Activated CD8-positive, alpha-beta T cell treated with anti-CD3 and anti-CD28 coated beads, Interleukin-2, amount 10 ng/mL, durations not matched to agents 7 days and 5 days (primary cell): ENCODE results near the gene AFF4. TPM values are rescaled to one million over a fixed set of nuclear protein-coding genes. Genes with fewer than 3 reads are reported as not detected.

Experiments
- ATAC-seq: fragments of 150-1000 bp; cut with Tn5 transposase; one replicate; pipeline ENCODE4 v1.10.0; 2021; ENCODE audit warnings: moderate library complexity
- CTCF ChIA-PET: fragments of 350-600 bp; sonication (Branson Sonifier 250); formaldehyde crosslinking; loops from one replicate; lab custom pipeline; 2021; ENCODE audit warnings: antibody characterized with exemption; lab: Charles Lee
- POLR2A ChIA-PET: fragments of 350-600 bp; sonication (Branson Sonifier 250); formaldehyde crosslinking; loops from one replicate; lab custom pipeline; 2021; ENCODE audit warnings: antibody characterized with exemption; lab: Charles Lee
- DNase-seq: peaks from one replicate; pipeline ENCODE4 v3.0.0-alpha.2; 2020
- H3K27ac Mint-ChIP-seq: one replicate; pipeline ENCODE4 v1.8.0; 2021; ENCODE audit warnings: mild to moderate bottlenecking, mixed read lengths
- H3K27me3 Mint-ChIP-seq: one replicate; pipeline ENCODE4 v1.8.0; 2021; ENCODE audit warnings: low read depth, mixed read lengths
- H3K36me3 Mint-ChIP-seq: one replicate; pipeline ENCODE4 v1.8.0; 2021; ENCODE audit warnings: low read depth, mixed read lengths
- H3K4me1 Mint-ChIP-seq: one replicate; pipeline ENCODE4 v1.8.0; 2021; ENCODE audit warnings: low read depth, mixed read lengths
- H3K4me3 Mint-ChIP-seq: one replicate; pipeline ENCODE4 v1.8.0; 2021; ENCODE audit warnings: mild to moderate bottlenecking, mixed read lengths
- H3K9me3 Mint-ChIP-seq: one replicate; pipeline ENCODE4 v1.8.0; 2022; ENCODE audit warnings: mixed read lengths; ENCODE audit not compliant: insufficient read depth
- total RNA-seq, 2 experiments: library from RNA; stranded (reverse); gene quantifications; one replicate each; pipeline ENCODE4 v1.2.3, GENCODE V29; 2021

AFF4 gene
- total RNA-seq, 2 experiments from 2014 or later = 27.2 to 30.3 TPM

- POLR2A ChIA-PET = interaction anchor here (0.7 to 1.4 kb wide), 3 partner anchors 41 to 330 kb away, joined by 3 to 4 read pairs (median 3); partner anchors contain the start of genes GDF9 and UQCRQ
- DNase-seq = peak; percentile 49
Observed at GRCh38 chr5:132825834-132826391, 137.5 kb downstream of the AFF4 start.

More at GRCh38 chr5:132825834-132826391, 137.5 kb downstream of the AFF4 start:
- Mint-ChIP-seq H3K4me1 (peaks cover 33% of the 10 kb centered on the region), H3K27ac (no peak overlapping the region), H3K36me3 (no peaks in the 10 kb centered on the region), H3K9me3 (no peaks in the 10 kb centered on the region), H3K4me3 (peak overlapping the region; percentile 54), H3K27me3 (peaks cover 27% of the 10 kb centered on the region)
- CTCF ChIA-PET = interaction anchor here (1.0 to 3.2 kb wide), 3 partner anchors 12 to 299 kb away, joined by 3 to 10 read pairs (median 5); partner anchors contain the start of gene SOWAHA
- peak; percentile 57 for ATAC-seq

Other genes with a start within 250 kb of the AFF4 start
- gene KIF3A, start 226.1 kb downstream of the AFF4 start, total RNA-seq = 10 to 100 TPM; 14.0 to 15.7 TPM
- gene CCNI2, start 216.2 kb downstream of the AFF4 start, total RNA-seq = 1 to 10 TPM; 8.3 to 9.5 TPM
- 10 to 100 TPM; 35.1 to 35.3 TPM for gene SEPTIN8, start 186.4 kb downstream of the AFF4 start, total RNA-seq
- gene SOWAHA, start 150.3 kb downstream of the AFF4 start, total RNA-seq = not detected
- 1 to 10 TPM; 2.9 to 3.3 TPM for gene SHROOM1, start 133.0 kb downstream of the AFF4 start, total RNA-seq
- gene GDF9, start 97.2 kb downstream of the AFF4 start, total RNA-seq = under 1 TPM; 0.52 to 0.92 TPM
- 100 to 1,000 TPM; 381 to 396 TPM for gene UQCRQ, start 97.0 kb downstream of the AFF4 start, total RNA-seq
- gene LEAP2, start 90.0 kb downstream of the AFF4 start, total RNA-seq = 1 to 10 TPM; 3.4 to 3.7 TPM
- 10 to 100 TPM; 27.2 to 29.5 TPM for gene ZCCHC10, start 62.9 kb upstream of the AFF4 start, total RNA-seq
- gene HSPA4, start 88.4 kb upstream of the AFF4 start, total RNA-seq = 100 to 1,000 TPM; 106 to 108 TPM